K562 (cell line): ENCODE results near the gene DAGLA. TPM values are rescaled to one million over a fixed set of nuclear protein-coding genes. Genes with fewer than 3 reads are reported as not detected.

Experiments used
- ATAC-seq: fragments of 200-7000 bp; cut with Tn5 transposase; 3 replicates; pipeline ENCODE4 v1.9.1; 2020; ENCODE audit warnings: moderate library complexity
- BruUV-seq: library from RNA; stranded (reverse); fragments of 400-500 nt; replicated peaks from 2 replicates; lab custom pipeline; 2021; lab: Mats Ljungman, UMichigan
- CTCF ChIA-PET: fragments of 300-600 bp; formaldehyde crosslinking; extraction: SDS; loops from one replicate; lab custom pipeline; 2021; ENCODE audit warnings: low intra/inter-chr PET ratio; lab: Yijun Ruan, JAX
- POLR2A ChIA-PET: fragments of 300-600, 350-650 bp; sonication (Branson Sonifier 250); formaldehyde crosslinking; extraction: SDS; loops from one replicate; lab custom pipeline; 2021; ENCODE audit warnings: antibody characterized with exemption, inconsistent platforms; lab: Yijun Ruan, JAX
- DNase-seq, 4 experiments: peaks; one replicate each; pipeline versions ENCODE4 v3.0.0 to v3.0.0-alpha.2; 2011 to 2018; ENCODE audit warnings: low spot score in 3 of 4, mixed read lengths in 3 of 4; ENCODE audit errors: extremely low read depth in 1 of 4
- FAIRE-seq: peaks from 2 replicates; lab custom pipeline; 2011; peaks lifted over from hg19 to GRCh38; lab: Jason Lieb, UNC
- H2AFZ ChIP-seq: 2 replicates; pipeline ENCODE4 v1.6.0; 2011; ENCODE audit warnings: low read depth, low read length, control low read depth, inconsistent platforms
- H3K27ac ChIP-seq: fragments of 200-600 bp; 3 replicates; pipeline ENCODE4 v1.8.0; 2011; ENCODE audit warnings: low read depth, mild to moderate bottlenecking, control low read depth, inconsistent platforms, low read length, moderate library complexity, mixed read lengths; ENCODE audit errors: extremely low read depth
- H3K27me3 ChIP-seq, 2 experiments: fragments of 300-600 bp in 1 of 2; 2 replicates in 1 of 2; 3 replicates in 1 of 2; pipeline versions ENCODE4 v1.6.0 to v1.8.0; 2011; ENCODE audit warnings: inconsistent platforms in 2 of 2, low read length in 2 of 2, mild to moderate bottlenecking in 1 of 2, mixed read lengths in 1 of 2, moderate library complexity in 1 of 2; ENCODE audit not compliant: control insufficient read depth in 2 of 2, insufficient read depth in 2 of 2
- H3K36me3 ChIP-seq: fragments of 300-600 bp; 3 replicates; pipeline ENCODE4 v1.8.0; 2011; ENCODE audit warnings: mild to moderate bottlenecking, low read length, inconsistent platforms; ENCODE audit not compliant: control insufficient read depth, insufficient read depth
- H3K4me1 ChIP-seq, 2 experiments: fragments of 200-600 bp in 1 of 2; replicated peaks in 1 of 2; 2 replicates in 1 of 2; 3 replicates in 1 of 2; pipeline versions ENCODE4 v1.5.1 to v1.8.0; 2011; ENCODE audit warnings: inconsistent platforms in 2 of 2, low read length in 2 of 2, mild to moderate bottlenecking in 1 of 2, mixed read lengths in 1 of 2, moderate library complexity in 1 of 2; ENCODE audit not compliant: control insufficient read depth in 2 of 2, insufficient read depth in 2 of 2
- H3K4me2 ChIP-seq: 2 replicates; pipeline ENCODE4 v1.6.1; 2011; ENCODE audit warnings: low read length, control low read depth, inconsistent platforms, mixed read lengths; ENCODE audit not compliant: insufficient read depth
- H3K4me3 ChIP-seq: fragments of 200-600 bp; sonication (generic), shearing (Covaris generic); 2 replicates; pipeline ENCODE4 v1.5.1; 2016; ENCODE audit warnings: control low read depth, inconsistent platforms
- H3K79me2 ChIP-seq: fragments of 200-600 bp; 3 replicates; pipeline ENCODE4 v1.8.0; 2011; ENCODE audit warnings: low read length, inconsistent platforms; ENCODE audit not compliant: control insufficient read depth, insufficient read depth
- H3K9ac ChIP-seq, 2 experiments: 2 replicates each; pipeline versions ENCODE4 v1.6.0 to v1.6.1; 2011; ENCODE audit warnings: low read depth in 2 of 2, low read length in 2 of 2, control low read depth in 1 of 2, inconsistent platforms in 1 of 2, mild to moderate bottlenecking in 1 of 2, mixed read lengths in 1 of 2; ENCODE audit not compliant: insufficient read depth in 1 of 2
- H3K9me1 ChIP-seq: one replicate; pipeline ENCODE4 v1.6.0; 2011; ENCODE audit warnings: inconsistent platforms, mild to moderate bottlenecking, low read length, moderate library complexity; ENCODE audit not compliant: control insufficient read depth, insufficient read depth
- H3K9me3 ChIP-seq: replicated peaks from 2 replicates; pipeline ENCODE4 v1.5.1; 2011; ENCODE audit warnings: low read depth, low read length, inconsistent platforms; ENCODE audit not compliant: control insufficient read depth, insufficient read depth
- H4K20me1 ChIP-seq: replicated peaks from 2 replicates; pipeline ENCODE4 v1.6.1; 2011; ENCODE audit warnings: low read length, inconsistent platforms, mixed read lengths; ENCODE audit not compliant: control insufficient read depth, insufficient read depth
- BACH1 ChIP-seq: fragments of 200-800 bp; sonication (Bioruptor generic); IDR thresholded peaks from 2 replicates; pipeline ENCODE4 v1.6.1; 2016; ENCODE audit warnings: missing genetic modification characterization, missing compliant biosample characterization
- BCLAF1 ChIP-seq, 2 experiments: fragments of 450-650 bp in 1 of 2; IDR thresholded peaks; 2 replicates each; pipeline ENCODE4 v1.6.1; 2011 to 2017; ENCODE audit warnings: low read depth in 2 of 2, antibody characterized with exemption in 1 of 2, borderline replicate concordance in 1 of 2, low read length in 1 of 2, mild to moderate bottlenecking in 1 of 2, mixed read lengths in 1 of 2; ENCODE audit not compliant: control insufficient read depth in 1 of 2
- CBFA2T3 ChIP-seq: fragments of 450-650 bp; IDR thresholded peaks from 2 replicates; pipeline ENCODE4 v1.6.1; 2017
- IRF2 ChIP-seq: sonication (generic); formaldehyde crosslinking; IDR thresholded peaks from 2 replicates; pipeline ENCODE4 v1.8.1; 2022; ENCODE audit warnings: mild to moderate bottlenecking, missing genetic modification reagents
- MAFK ChIP-seq: IDR thresholded peaks from 2 replicates; pipeline ENCODE4 v1.6.1; 2011; ENCODE audit warnings: low read length, improper control_type of control experiment
- NFATC3 ChIP-seq: fragments of 450-650 bp; IDR thresholded peaks from 2 replicates; pipeline ENCODE4 v1.6.1; 2017; ENCODE audit warnings: mild to moderate bottlenecking
- POLR2H ChIP-seq: IDR thresholded peaks from 2 replicates; pipeline ENCODE4 v1.6.1; 2016; ENCODE audit warnings: missing genetic modification characterization, low read depth, mild to moderate bottlenecking, control low read depth, missing compliant biosample characterization, moderate library complexity
- SAP30 ChIP-seq: fragments of 200-600 bp; sonication (generic); IDR thresholded peaks from 2 replicates; pipeline ENCODE4 v1.6.1; 2012; ENCODE audit warnings: borderline replicate concordance, low read depth, mild to moderate bottlenecking, moderate library complexity, low read length, control low read depth, inconsistent platforms; ENCODE audit not compliant: insufficient read depth, poor library complexity, severe bottlenecking
- SMARCB1 ChIP-seq: IDR thresholded peaks from 2 replicates; pipeline ENCODE4 v1.6.1; 2011; ENCODE audit warnings: improper control_type of control experiment, low read depth; ENCODE audit not compliant: insufficient read length
- SMC3 ChIP-seq: conservative IDR thresholded peaks from 2 replicates; pipeline ENCODE4 v1.6.1; 2011; ENCODE audit warnings: low read depth, low read length, improper control_type of control experiment; ENCODE audit not compliant: insufficient read depth
- WGBS: fragments of 100-300 bp; shearing (Covaris generic); methylation state at CpG from one replicate; pipeline ENCODE4 v1.1.6; 2016; ENCODE audit warnings: low coverage, mixed read lengths; ENCODE audit not compliant: insufficient coverage; ENCODE audit errors: missing lambda C conversion rate; 5-methylcytosine and 5-hydroxymethylcytosine counted together
- in situ Hi-C: fragments of 300-500 bp; cut with MboI; formaldehyde crosslinking; loops from 4 replicates; pipeline ENCODE4 v1.15.0; 2018; ENCODE audit warnings: inconsistent platforms, mixed read lengths
- intact Hi-C: fragments of 100-400 bp; cut with micrococcal nuclease; formaldehyde crosslinking; loops from 2 replicates; pipeline ENCODE4 v1.14.2; 2022
- polyA plus RNA-seq, 8 experiments: library from polyadenylated mRNA; depleted of rRNA in 4 of 8; stranded (reverse) in 5 of 8; unstranded in 3 of 8; fragments of >200 nt; fragmentation: Nextera tagmentation in 2 of 8; fragmentation: Illumina TruSeq in 1 of 8; extraction: Ambion mirVana in 2 of 8; extraction: Trizol in 1 of 8; gene quantifications; 2 replicates each; pipeline versions ENCODE4 v1.2.1 to v1.2.3, GENCODE V29; 2011 to 2014; ENCODE audit warnings: inconsistent platforms in 1 of 8, missing spikeins in 1 of 8
- total RNA-seq, 7 experiments: library from RNA; depleted of rRNA in 6 of 7; stranded (reverse); fragments of >200 nt in 6 of 7; fragmentation: Illumina TruSeq in 2 of 7; extraction: Trizol in 2 of 7; gene quantifications; 2 replicates each; pipeline versions ENCODE4 v1.2.1 to v1.2.3, GENCODE V29; 2011 to 2021; ENCODE audit warnings: low replicate concordance in 1 of 7

Gene DAGLA
- total and polyA plus RNA-seq, 9 of the 15 experiments (the other 6 are each of a cell fraction or from before 2014, with no cell fraction given), result 0.03 to 0.16 (median 0.04) TPM; not detected in 4

DNA sequence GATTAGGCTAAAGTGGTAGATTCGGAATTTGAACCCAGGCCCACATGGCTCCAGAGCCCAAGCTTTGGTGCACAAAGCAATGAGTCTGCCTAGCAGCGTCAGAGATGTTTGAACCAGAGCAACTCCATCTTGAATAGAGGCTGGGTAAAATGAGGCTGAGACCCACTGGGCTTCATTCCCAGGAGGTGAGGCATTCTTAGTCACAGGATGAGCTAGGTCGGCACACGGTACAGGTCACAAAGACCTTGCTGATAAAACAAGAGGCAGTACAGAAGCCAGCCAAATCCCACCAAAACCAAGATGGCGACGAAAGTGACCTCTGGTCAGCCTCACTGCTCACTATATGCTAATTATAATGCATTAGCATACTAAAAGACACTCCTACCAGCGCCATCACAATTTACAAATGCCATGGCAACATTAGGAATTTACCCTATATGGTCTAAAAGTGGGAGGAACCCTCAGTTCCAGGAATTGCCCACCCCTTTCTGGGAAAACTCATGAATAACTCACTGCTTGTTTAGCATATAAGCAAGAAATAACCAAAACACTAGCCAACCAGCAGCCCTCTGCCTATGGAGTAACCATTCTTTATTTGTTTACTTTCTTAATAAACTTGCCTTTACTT lies 40.3 kb upstream of the DAGLA start (continued):
- no peak for TF ChIP-seq SMC3

DNA sequence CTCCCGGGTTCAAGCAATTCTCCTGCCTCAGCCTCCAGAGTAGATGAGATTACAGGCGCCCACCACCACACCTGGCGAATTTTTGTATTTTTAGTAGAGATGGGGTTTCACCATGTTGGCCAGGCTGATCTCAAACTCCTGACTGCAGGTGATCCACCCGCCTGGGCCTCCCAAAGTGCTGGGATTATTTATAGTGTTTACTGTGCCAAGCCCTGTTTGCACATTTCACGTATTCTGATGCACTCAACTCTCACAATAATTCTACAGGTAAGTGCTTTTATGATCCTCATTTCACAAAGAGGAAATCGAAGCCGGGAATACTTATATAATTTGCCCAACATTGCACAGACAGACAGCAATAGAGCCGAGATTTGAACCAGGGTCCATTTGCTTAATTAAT lies 38.0 kb upstream of the DAGLA start:
- in situ Hi-C loops (no loop called here), intact Hi-C loops (no loop called here)
- DNase-seq (no peak), ATAC-seq (no peak), FAIRE-seq (no peak)
- H3K9me1 ChIP-seq, result no peaks in the 10 kb centered on the region
- H3K27me3 ChIP-seq, result peaks cover 35% of the 10 kb centered on the region in 2 experiments
- no peaks in the 10 kb centered on the region for H3K36me3 ChIP-seq
- H3K4me1 ChIP-seq, result peaks cover 3 to 5% of the 10 kb centered on the region in 2 experiments; a peak in 3 of 5 replicates
- no peak overlapping the region for H2AFZ ChIP-seq
- POLR2A ChIA-PET, result no interaction called here
- no peak overlapping the region for H3K9ac ChIP-seq
- H3K9me3 ChIP-seq, result no peaks in the 10 kb centered on the region
- TF ChIP-seq IRF2 (CRISPR knock-in tag) (no peak), MAFK (no peak), BCLAF1 (IDR thresholded peaks at IDR 0.05; ENCODE audit: borderline replicate concordance in 1 of 2, control insufficient read depth in 1 of 2, low read depth in 2 of 2, low read length in 1 of 2) (no peak), SMARCB1 (no peak), POLR2H (no peak), BACH1 (tag) (no peak), NFATC3 (no peak), SAP30 (no peak), CBFA2T3 (no peak)
- no peak overlapping the region for H3K27ac ChIP-seq
- no peak overlapping the region for H3K4me2 ChIP-seq
- 3% methylated on average over 8 of the region's 8 CpGs for WGBS
- no TSS peak for BruUV-seq
- H3K79me2 ChIP-seq, result no peaks in the 10 kb centered on the region
- CTCF ChIA-PET, result no interaction called here
- H3K4me3 ChIP-seq, result no peak overlapping the region
- no peaks in the 10 kb centered on the region; the same call in 1 of the 2 replicates for H4K20me1 ChIP-seq
